ENCODE measurements around the gene LIME1. TPM values are rescaled to one million over a fixed set of nuclear protein-coding genes. Genes with fewer than 3 reads are reported as not detected.

Gene LIME1
- polyA plus RNA-seq, 2 of the 4 experiments (the other 2 are of a cell fraction), result 2.5 to 6.5 TPM

- peak overlapping the region in 1 of 2 experiments; percentile 63; a peak in 3 of 6 replicates for H3K27ac ChIP-seq
- no peak overlapping the region for H3K4me2 ChIP-seq
- ChIA-PET CTCF (interaction anchor here (0.8 to 2.7 kb wide), 7 partner anchors 10 to 282 kb away, joined by 3 to 7 read pairs (median 5); partner anchors contain the start of genes ARFRP1, TPD52L2 and ZGPAT), POLR2A (interaction anchor here (0.8 to 1.2 kb wide), 3 partner anchors 16 to 173 kb away, joined by 3 to 4 read pairs (median 4); partner anchors contain the start of genes ARFRP1, TPD52L2 and ZGPAT)
- H3K4me3 ChIP-seq, result no peak overlapping the region
- WGBS (ENCODE audit: missing lambda C conversion rate), result 90% methylated on average over 16 of the region's 21 CpGs
- H3K4me1 ChIP-seq, result peaks cover 26% of the 10 kb centered on the region
- no peaks in the 10 kb centered on the region for H3K9me3 ChIP-seq
- no peak for DNase-seq (ENCODE audit: low read depth in 1 of 2, low spot score in 1 of 2)
- no peak for FAIRE-seq
- ATAC-seq, result 0 out of 6 replicates have a peak, but pooled peaks of 1 of the 2 experiments have one; percentile 2
- no peak for TF ChIP-seq EP300 (IDR thresholded peaks at IDR 0.05)
- 0 out of 5 replicates have a peak, but pooled peaks of 1 of the 2 experiments have one; percentile 24 for TF ChIP-seq JUN (IDR thresholded peaks at IDR 0.05)
Observed at GRCh38 chr20:63691711-63692435, 44.6 kb upstream of the LIME1 start.

- Histone ChIP-seq H3K4me2 (no peak overlapping the region), H3K4me1 (peaks cover 21% of the 10 kb centered on the region), H3K9me3 (no peaks in the 10 kb centered on the region), H3K27ac (peak overlapping the region in 1 of 2 experiments; percentile 63; a peak in 2 of 6 replicates), H3K4me3 (no peak overlapping the region)
- TF ChIP-seq PBX3 (IDR thresholded peaks at IDR 0.05) (peak; percentile 59; the same call in 1 of the 2 replicates), RAD21 (conservative IDR thresholded peaks at IDR 0.05 in 1 of 2, IDR thresholded peaks at IDR 0.05 in 1 of 2) (peak in 1 of 2 experiments; percentile 26; a peak in 2 of 5 replicates), HOXA7 (CRISPR knock-in tag; IDR thresholded peaks at IDR 0.05) (no peak), HEYL (CRISPR knock-in tag; IDR thresholded peaks at IDR 0.05) (no peak), SMC3 (IDR thresholded peaks at IDR 0.05) (peak; percentile 31; the same call in 1 of the 3 replicates), POLR2AphosphoS2 (conservative IDR thresholded peaks at IDR 0.05; ENCODE audit: low read length) (peak; percentile 78)
- 70% methylated on average over 17 of the region's 20 CpGs for WGBS (ENCODE audit: missing lambda C conversion rate)
- FAIRE-seq (no peak), ATAC-seq (peak; percentile 62 to 66), DNase-seq (ENCODE audit: low read depth in 1 of 2, low spot score in 1 of 2) (peak in 1 of 2 experiments; percentile 76)
- ChIA-PET CTCF (interaction anchor here (0.8 to 2.7 kb wide), 6 partner anchors 10 to 281 kb away, joined by 3 to 7 read pairs (median 4); partner anchors contain the start of genes ARFRP1, TPD52L2 and ZGPAT), POLR2A (interaction anchor here (0.8 kb wide), 2 partner anchors 15 to 173 kb away, joined by 3 to 4 read pairs; partner anchors contain the start of genes ARFRP1, TPD52L2 and ZGPAT)
Observed at GRCh38 chr20:63692436-63693082, 43.9 kb upstream of the LIME1 start.

- no peak for DNase-seq (ENCODE audit: low read depth in 1 of 2, low spot score in 1 of 2)
- Histone ChIP-seq H3K4me2 (no peak overlapping the region), H3K9me3 (no peaks in the 10 kb centered on the region), H3K4me1 (peaks cover 25% of the 10 kb centered on the region), H3K27ac (no peak overlapping the region), H3K4me3 (no peak overlapping the region)
- ChIA-PET CTCF (interaction anchor here (1.5 to 2.7 kb wide), 3 partner anchors 10 to 171 kb away, joined by 3 to 7 read pairs (median 7); partner anchors contain the start of gene TPD52L2), POLR2A (interaction anchor here (0.8 kb wide), 1 partner anchor 172 kb away, joined by 4 read pairs; the partner anchor contains the start of gene TPD52L2)
- no peak for FAIRE-seq
- no peak for ATAC-seq
- TF ChIP-seq ZSCAN20 (CRISPR knock-in tag; IDR thresholded peaks at IDR 0.05) (no peak), HES2 (IDR thresholded peaks at IDR 0.05) (no peak), KDM1A (IDR thresholded peaks at IDR 0.05; ENCODE audit: low read depth) (no peak), KDM5A (IDR thresholded peaks at IDR 0.05) (no peak), HOXB5 (CRISPR knock-in tag; IDR thresholded peaks at IDR 0.05) (no peak), HOXB13 (CRISPR knock-in tag; IDR thresholded peaks at IDR 0.05; ENCODE audit: low read depth) (no peak), MYC (IDR thresholded peaks at IDR 0.05; ENCODE audit: borderline replicate concordance, low read length) (no peak), GATA3 (IDR thresholded peaks at IDR 0.05; ENCODE audit: borderline replicate concordance) (no peak), NPAS2 (CRISPR knock-in tag; IDR thresholded peaks at IDR 0.05; ENCODE audit: borderline replicate concordance) (no peak), USF2 (IDR thresholded peaks at IDR 0.05) (no peak), MAX (IDR thresholded peaks at IDR 0.05) (no peak; the same call in 1 of the 2 replicates), CBX2 (IDR thresholded peaks at IDR 0.05; ENCODE audit: borderline replicate concordance, low read depth) (no peak), HMGXB4 (CRISPR knock-in tag; IDR thresholded peaks at IDR 0.05; ENCODE audit: borderline replicate concordance) (no peak), ZC3H11A (IDR thresholded peaks at IDR 0.05) (no peak), CEBPB (IDR thresholded peaks at IDR 0.05) (no peak), ATOH8 (CRISPR knock-in tag; IDR thresholded peaks at IDR 0.05; ENCODE audit: low read depth) (no peak), TP53 (CRISPR knock-in tag; IDR thresholded peaks at IDR 0.05) (no peak), HEYL (CRISPR knock-in tag; IDR thresholded peaks at IDR 0.05) (no peak)
- 90% methylated on average over 10 of the region's 10 CpGs for WGBS (ENCODE audit: missing lambda C conversion rate)
Observed at GRCh38 chr20:63693083-63693732, 43.3 kb upstream of the LIME1 start.
